ENCODE results near the gene STON2. TPM values are rescaled to one million over a fixed set of nuclear protein-coding genes. Genes with fewer than 3 reads are reported as not detected.

Gene STON2
- total and polyA plus RNA-seq, 2 of the 13 experiments (the other 11 are each of a cell fraction or from before 2014, with no cell fraction given) = 2.1 to 11.0 TPM

- TF ChIP-seq POGZ (CRISPR knock-in tag; IDR thresholded peaks at IDR 0.05) (0 out of 2 replicates have a peak, but pooled peaks have one; percentile 43), TMF1 (CRISPR knock-in tag; IDR thresholded peaks at IDR 0.05; ENCODE audit: low read depth) (no peak), ZNF34 (CRISPR knock-in tag; IDR thresholded peaks at IDR 0.05; ENCODE audit: borderline replicate concordance) (no peak), ZNF839 (CRISPR knock-in tag; IDR thresholded peaks at IDR 0.05; ENCODE audit: borderline replicate concordance) (no peak), SNAPC5 (CRISPR knock-in tag; IDR thresholded peaks at IDR 0.05; ENCODE audit: borderline replicate concordance) (no peak), GATAD2A (CRISPR knock-in tag; IDR thresholded peaks at IDR 0.05) (0 out of 2 replicates have a peak, but pooled peaks have one; percentile 28), SOX6 (IDR thresholded peaks at IDR 0.05) (no peak), SOX6 (CRISPR knock-in tag; IDR thresholded peaks at IDR 0.05) (peak; percentile 57), HNF4A (CRISPR knock-in tag; IDR thresholded peaks at IDR 0.05) (0 out of 2 replicates have a peak, but pooled peaks have one; percentile 42), ZNF780A (CRISPR knock-in tag; IDR thresholded peaks at IDR 0.05) (no peak), ZNF224 (CRISPR knock-in tag; IDR thresholded peaks at IDR 0.05) (no peak), SOX5 (CRISPR knock-in tag; IDR thresholded peaks at IDR 0.05; ENCODE audit: borderline replicate concordance) (peak; percentile 38; the same call in 1 of the 2 replicates), ZNF609 (CRISPR knock-in tag; IDR thresholded peaks at IDR 0.05; ENCODE audit: borderline replicate concordance) (0 out of 2 replicates have a peak, but pooled peaks have one; percentile 35), HNRNPH1 (optimal IDR thresholded peaks at IDR 0.05; ENCODE audit: low read depth, low read length) (no peak), ARID5B (CRISPR knock-in tag; IDR thresholded peaks at IDR 0.05) (peak; percentile 32; the same call in 1 of the 2 replicates), SYNCRIP (IDR thresholded peaks at IDR 0.05; ENCODE audit: insufficient read depth, low read depth, low read length) (no peak), ZNF619 (CRISPR knock-in tag; IDR thresholded peaks at IDR 0.05) (no peak), ESRRA (CRISPR knock-in tag; IDR thresholded peaks at IDR 0.05; ENCODE audit: low read depth) (no peak), CCDC6 (CRISPR knock-in tag; IDR thresholded peaks at IDR 0.05) (no peak), ETV5 (CRISPR knock-in tag; IDR thresholded peaks at IDR 0.05; ENCODE audit: borderline replicate concordance) (peak; percentile 33; the same call in 1 of the 2 replicates), TCF7 (IDR thresholded peaks at IDR 0.05; ENCODE audit: low read depth) (peak; percentile 27; the same call in 1 of the 2 replicates)
Observed at GRCh38 chr14:81276073-81277069, 123.8 kb downstream of the STON2 start (continued).
